Loucy (cell line): ENCODE measurements around the gene CLK2.
"Not testable (repeated sequence)": the region's sequence is repeated elsewhere in the genome, so short reads cannot be mapped to it uniquely, and the experiment has no call there.

ENCODE experiments used
- H2AFZ ChIP-seq: fragments of 200-600 bp; sonication (generic); 2 replicates; pipeline ENCODE4 v1.6.0; 2016; ENCODE audit warnings: antibody characterized with exemption, mild to moderate bottlenecking, low read length, moderate library complexity
- H3F3A ChIP-seq: fragments of 200-600 bp; 2 replicates; pipeline ENCODE4 v1.6.0; 2016; ENCODE audit warnings: antibody characterized with exemption, low read depth, mild to moderate bottlenecking
- H3K27me3 ChIP-seq: fragments of 200-600 bp; sonication (generic); 2 replicates; pipeline ENCODE4 v1.6.1; 2014; ENCODE audit warnings: low read length, mild to moderate bottlenecking; ENCODE audit not compliant: insufficient read depth, poor library complexity, severe bottlenecking
- H3K36me3 ChIP-seq: fragments of 200-600 bp; sonication (generic); 2 replicates; pipeline ENCODE4 v1.6.1; 2016; ENCODE audit warnings: low read length; ENCODE audit not compliant: insufficient read depth
- H3K4me1 ChIP-seq: fragments of 200-600 bp; sonication (generic); 2 replicates; pipeline ENCODE4 v1.5.1; 2014; ENCODE audit warnings: low read length, mild to moderate bottlenecking; ENCODE audit not compliant: insufficient read depth, poor library complexity, severe bottlenecking
- H3K4me2 ChIP-seq: fragments of 200-600 bp; sonication (generic); 2 replicates; pipeline ENCODE4 v1.6.0; 2014; ENCODE audit warnings: antibody characterized with exemption, low read length, low read depth, mild to moderate bottlenecking; ENCODE audit not compliant: poor library complexity, severe bottlenecking
- H3K4me3 ChIP-seq: fragments of 200-600 bp; sonication (generic); 2 replicates; pipeline ENCODE4 v1.5.1; 2014; ENCODE audit warnings: low read length, mild to moderate bottlenecking, mixed read lengths; ENCODE audit not compliant: poor library complexity, severe bottlenecking
- H3K79me2 ChIP-seq: fragments of 200-600 bp; sonication (generic); 2 replicates; pipeline ENCODE4 v1.6.1; 2014; ENCODE audit warnings: low read length; ENCODE audit not compliant: insufficient read depth
- H3K9ac ChIP-seq: fragments of 200-600 bp; sonication (generic); 2 replicates; pipeline ENCODE4 v1.6.0; 2014; ENCODE audit warnings: mild to moderate bottlenecking, low read depth, low read length, moderate library complexity; ENCODE audit not compliant: poor library complexity, severe bottlenecking
- H3K9me2 ChIP-seq: fragments of 200-600 bp; sonication (generic); replicated peaks from 2 replicates; pipeline ENCODE4 v1.6.1; 2016; ENCODE audit warnings: low read depth, low read length, mixed read lengths
- H3K9me3 ChIP-seq: fragments of 200-600 bp; sonication (generic); 2 replicates; pipeline ENCODE4 v1.6.1; 2014; ENCODE audit warnings: mild to moderate bottlenecking, antibody characterized with exemption, low read length, low read depth; ENCODE audit not compliant: insufficient read depth
- H4K20me1 ChIP-seq: fragments of 200-600 bp; sonication (generic); 2 replicates; pipeline ENCODE4 v1.6.0; 2014; ENCODE audit warnings: antibody characterized with exemption, low read length, mild to moderate bottlenecking; ENCODE audit not compliant: insufficient read depth, poor library complexity, severe bottlenecking
- CTCF ChIP-seq: fragments of 200-600 bp; sonication (generic); conservative IDR thresholded peaks from 2 replicates; pipeline ENCODE4 v1.5.1; 2014; ENCODE audit warnings: mild to moderate bottlenecking, antibody characterized with exemption, low read length
- EZH2phosphoT487 ChIP-seq: fragments of 200-600 bp; IDR thresholded peaks from 2 replicates; pipeline ENCODE4 v1.6.1; 2018; ENCODE audit warnings: antibody characterized with exemption, mild to moderate bottlenecking, moderate library complexity, borderline replicate concordance

Gene CLK2

GRCh38 chr1:155241069-155241679, 32.1 kb downstream of the CLK2 start:
- H3K4me1 ChIP-seq, result peaks cover 29% of the 10 kb centered on the region
- H3K9me2 ChIP-seq, result no peaks in the 10 kb centered on the region
- no peak overlapping the region for H2AFZ ChIP-seq
- H3K4me2 ChIP-seq, result peak overlapping the region; percentile 90
- H4K20me1 ChIP-seq, result no peaks in the 10 kb centered on the region
- no peaks in the 10 kb centered on the region for H3K36me3 ChIP-seq
- no peak for TF ChIP-seq EZH2phosphoT487
- no peak for TF ChIP-seq CTCF
- H3F3A ChIP-seq, result 0 out of 2 replicates have a peak, but pooled peaks cover 4% of the 10 kb centered on the region
- no peaks in the 10 kb centered on the region for H3K27me3 ChIP-seq
- H3K4me3 ChIP-seq, result peak overlapping the region; percentile 76
- H3K9ac ChIP-seq, result peak overlapping the region; percentile 56
- peaks cover 24% of the 10 kb centered on the region for H3K79me2 ChIP-seq
- H3K9me3 ChIP-seq, result no peaks in the 10 kb centered on the region

GRCh38 chr1:155236451-155236850, 36.9 kb downstream of the CLK2 start:
- no peaks in the 10 kb centered on the region for H3K9me2 ChIP-seq
- H2AFZ ChIP-seq, result no peak overlapping the region
- no peak overlapping the region for H3K4me3 ChIP-seq
- no peaks in the 10 kb centered on the region for H3K36me3 ChIP-seq
- no peaks in the 10 kb centered on the region for H3F3A ChIP-seq
- H3K9ac ChIP-seq, result no peak overlapping the region
- no peaks in the 10 kb centered on the region for H3K27me3 ChIP-seq
- no peaks in the 10 kb centered on the region for H4K20me1 ChIP-seq
- peaks cover 6% of the 10 kb centered on the region for H3K4me1 ChIP-seq
- no peaks in the 10 kb centered on the region for H3K9me3 ChIP-seq
- H3K79me2 ChIP-seq, result no peaks in the 10 kb centered on the region
- no peak for TF ChIP-seq CTCF
- TF ChIP-seq EZH2phosphoT487, result no peak
- H3K4me2 ChIP-seq, result no peak overlapping the region

GRCh38 chr1:155235375-155235774, 37.9 kb downstream of the CLK2 start:
- H3K27me3 ChIP-seq, H3K36me3 ChIP-seq, H3K9ac ChIP-seq: not testable (repeated sequence)

GRCh38 chr1:155233502-155233901, 39.8 kb downstream of the CLK2 start:
- H3K79me2 ChIP-seq, H3K9ac ChIP-seq, H4K20me1 ChIP-seq, H3K4me1 ChIP-seq, H2AFZ ChIP-seq, H3F3A ChIP-seq, H3K9me2 ChIP-seq, H3K4me3 ChIP-seq, H3K36me3 ChIP-seq, H3K27me3 ChIP-seq, H3K4me2 ChIP-seq, H3K9me3 ChIP-seq: not testable (repeated sequence)

More at GRCh38 chr1:155235375-155235774, 37.9 kb downstream of the CLK2 start:
- not testable (repeated sequence) for H3K4me1 ChIP-seq, H2AFZ ChIP-seq, H3K9me3 ChIP-seq, H4K20me1 ChIP-seq, H3F3A ChIP-seq, H3K4me2 ChIP-seq, H3K9me2 ChIP-seq, H3K79me2 ChIP-seq, H3K4me3 ChIP-seq

- not testable (repeated sequence) for H3K4me2 ChIP-seq, H4K20me1 ChIP-seq, H3F3A ChIP-seq, H3K9ac ChIP-seq, H2AFZ ChIP-seq, H3K9me3 ChIP-seq, H3K27me3 ChIP-seq, H3K4me3 ChIP-seq, H3K79me2 ChIP-seq, H3K9me2 ChIP-seq, H3K36me3 ChIP-seq
- H3K4me1 ChIP-seq, result peaks cover 11% of the 10 kb centered on the region
Measured at GRCh38 chr1:155232001-155232978, 41.0 kb downstream of the CLK2 start.
